NCI-H128 (cell line): ENCODE measurements around the gene IL2RA.
"Not testable (repeated sequence)": the region's sequence is repeated elsewhere in the genome, so short reads cannot be mapped to it uniquely, and the experiment has no call there.

Experiments
- DNase-seq: peaks from one replicate; lab custom pipeline; 2025; ENCODE audit not compliant: unreplicated experiment; lab: John Stamatoyannopoulos, UW

Gene IL2RA

DNA sequence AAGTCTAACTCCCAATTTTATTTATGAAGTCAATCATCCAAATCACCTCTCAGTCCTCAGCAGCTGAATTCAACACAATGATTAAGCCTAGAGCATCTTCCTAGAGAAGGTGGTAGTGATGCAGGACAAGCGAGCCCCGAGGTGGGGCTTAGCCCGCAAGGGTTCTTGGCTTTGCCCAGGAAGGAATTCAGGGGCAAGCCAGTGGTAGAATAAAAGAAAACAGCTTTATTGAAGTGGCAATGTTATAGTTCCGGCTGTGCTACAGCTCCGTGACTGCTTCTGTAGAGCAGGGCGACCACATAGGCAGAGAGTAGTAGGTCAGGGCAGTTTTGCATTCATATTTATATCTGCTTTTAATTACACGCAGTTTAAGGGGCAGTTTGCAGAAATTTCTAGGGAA lies 18.1 kb downstream of the IL2RA start:
- no peak for DNase-seq

- not testable (repeated sequence) for DNase-seq
Observed at GRCh38 chr10:6043377-6043776, 18.8 kb downstream of the IL2RA start.

- no peak for DNase-seq
Observed at GRCh38 chr10:6040205-6040604, 22.0 kb downstream of the IL2RA start.

GRCh38 chr10:6039711-6040110 lies 22.5 kb downstream of the IL2RA start:
- DNase-seq = no peak

GRCh38 chr10:6038071-6038631 lies 24.0 kb downstream of the IL2RA start:
- no peak for DNase-seq

- no peak for DNase-seq
Observed at GRCh38 chr10:6037422-6037821, 24.7 kb downstream of the IL2RA start.

GRCh38 chr10:6036861-6037321 lies 25.3 kb downstream of the IL2RA start:
- DNase-seq = no peak

DNA sequence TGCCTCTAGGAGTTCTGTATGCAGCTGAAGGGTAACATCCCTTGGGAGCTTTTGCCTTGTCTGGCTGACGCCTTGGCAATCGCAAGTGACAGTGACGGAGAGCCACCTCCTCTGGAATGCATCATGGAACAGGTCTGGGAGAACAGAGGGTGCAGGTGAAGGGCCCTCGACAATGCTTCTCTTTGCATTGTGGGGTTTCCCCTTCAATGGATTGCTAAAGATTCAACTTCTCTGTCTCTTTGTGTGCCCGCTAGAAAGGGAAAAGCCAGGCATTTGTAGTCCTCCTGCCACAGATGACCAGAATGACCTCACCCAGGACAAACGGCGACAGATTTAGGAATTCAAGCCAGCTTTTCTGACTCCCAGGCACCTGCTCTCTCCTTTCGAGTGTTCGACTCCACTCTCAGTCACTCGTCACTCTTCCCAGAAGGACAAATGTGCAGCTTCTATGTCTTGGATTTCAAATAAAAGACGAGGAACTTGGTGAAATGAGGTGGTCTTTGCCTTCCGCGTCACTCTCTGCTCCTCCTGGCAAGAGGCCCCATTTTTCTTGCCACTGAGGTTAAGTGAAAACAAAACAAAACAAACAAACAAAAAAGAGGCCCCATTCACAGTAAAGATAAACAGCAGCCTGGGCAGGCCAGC lies 26.1 kb downstream of the IL2RA start:
- no peak for DNase-seq

- DNase-seq = no peak
Observed at GRCh38 chr10:6035101-6035834, 26.9 kb downstream of the IL2RA start.

- DNase-seq = no peak
Observed at GRCh38 chr10:6034371-6034770, 27.8 kb downstream of the IL2RA start.

DNA sequence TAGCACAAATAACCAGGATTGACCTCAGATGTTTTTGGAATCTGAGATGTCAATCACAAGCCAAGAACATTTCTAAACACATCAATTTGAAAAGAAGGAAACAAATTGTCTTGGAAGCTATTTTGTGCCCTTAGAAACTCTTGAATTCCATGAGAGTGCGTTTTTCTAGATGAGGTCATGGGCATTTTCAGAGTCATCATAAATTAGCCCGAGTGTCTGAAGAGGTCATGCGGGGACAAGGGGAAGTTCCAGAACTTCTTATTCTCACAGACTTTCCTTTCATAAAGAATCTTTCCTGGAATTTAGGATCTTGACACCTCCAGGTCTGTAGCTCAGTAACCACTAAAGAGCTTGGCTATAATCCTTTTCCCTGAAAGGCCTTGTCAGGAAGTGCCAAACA lies 28.2 kb downstream of the IL2RA start:
- DNase-seq = no peak

GRCh38 chr10:6030940-6031339 lies 31.2 kb downstream of the IL2RA start:
- DNase-seq = no peak

DNA sequence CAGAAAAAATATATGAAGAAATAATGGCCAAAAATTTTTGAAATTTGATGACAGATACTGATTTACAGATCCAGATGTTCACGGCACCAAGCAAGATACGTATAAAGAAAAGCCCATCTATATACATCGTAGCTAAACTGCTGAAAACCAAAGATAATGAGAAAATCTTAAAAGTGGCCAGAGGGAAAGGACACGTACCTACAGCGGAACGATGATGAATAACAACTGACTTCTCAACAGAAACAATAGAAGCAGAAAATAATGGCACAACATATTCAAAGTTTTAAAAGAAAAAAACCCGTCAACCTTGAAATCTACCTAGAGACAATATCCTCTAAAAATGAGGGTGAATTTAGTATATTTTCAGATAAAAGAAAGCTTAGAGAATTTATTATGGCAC lies 31.9 kb downstream of the IL2RA start:
- DNase-seq = no peak

DNA sequence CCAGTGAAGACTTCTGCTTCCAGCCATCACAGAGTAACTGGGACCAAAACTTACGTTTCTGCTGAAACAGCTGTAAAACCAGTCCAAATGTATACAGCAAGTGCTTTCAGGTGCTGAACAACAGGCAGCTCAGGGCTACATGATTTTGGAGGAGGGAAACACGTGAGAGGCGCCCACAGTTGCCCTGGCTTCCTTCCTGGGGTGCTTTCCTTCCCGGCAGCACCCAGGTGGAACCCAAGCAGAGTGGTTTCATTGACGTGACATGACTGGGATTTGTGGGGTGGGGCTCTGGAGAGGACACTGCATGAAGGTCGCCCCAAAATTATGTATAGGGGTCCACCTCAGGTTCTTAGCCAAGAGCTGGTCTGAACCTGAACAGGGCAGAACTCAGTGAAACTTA lies 34.2 kb downstream of the IL2RA start:
- no peak for DNase-seq

DNA sequence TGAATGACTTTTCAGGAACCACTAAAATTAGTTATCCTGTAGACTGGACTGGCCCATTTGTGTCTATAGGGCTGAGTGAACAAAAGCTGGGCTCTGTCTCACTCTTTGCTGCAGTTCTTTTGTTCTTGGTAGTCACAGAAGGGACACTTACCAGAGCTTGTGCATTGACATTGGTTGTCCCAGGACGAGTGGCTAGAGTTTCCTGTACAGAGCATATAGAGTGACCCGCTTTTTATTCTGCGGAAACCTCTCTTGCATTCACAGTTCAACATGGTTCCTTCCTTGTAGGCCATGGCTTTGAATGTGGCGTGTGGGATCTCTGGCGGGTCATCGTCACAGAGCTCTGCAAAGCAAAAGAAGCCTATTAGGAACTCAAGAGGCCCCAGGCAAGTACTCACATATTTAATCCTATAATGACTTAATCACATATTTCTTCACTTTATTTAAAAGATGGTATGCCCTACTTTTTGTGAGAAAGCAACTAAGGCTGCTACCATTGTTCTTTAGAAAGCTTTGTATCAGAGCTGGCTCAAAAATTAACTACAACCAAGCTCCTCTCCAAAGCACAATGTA lies 36.4 kb downstream of the IL2RA start:
- DNase-seq = no peak

DNA sequence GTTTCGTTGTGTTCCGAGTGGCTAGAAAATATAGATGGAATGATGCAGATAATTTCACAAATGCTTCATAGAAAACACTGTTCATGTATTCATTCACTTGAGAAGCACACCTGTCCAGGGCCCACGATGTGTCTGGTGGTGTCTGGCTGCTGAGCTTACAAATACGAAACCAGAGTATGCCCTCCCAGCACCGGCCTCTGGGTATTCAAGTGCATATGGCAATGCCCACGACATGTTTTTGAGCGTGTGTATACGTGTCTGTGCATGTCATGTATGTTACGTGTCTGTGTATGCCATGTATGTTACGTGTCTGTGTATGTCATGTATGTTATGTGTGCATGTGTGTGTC lies 37.9 kb downstream of the IL2RA start:
- DNase-seq = no peak

DNA sequence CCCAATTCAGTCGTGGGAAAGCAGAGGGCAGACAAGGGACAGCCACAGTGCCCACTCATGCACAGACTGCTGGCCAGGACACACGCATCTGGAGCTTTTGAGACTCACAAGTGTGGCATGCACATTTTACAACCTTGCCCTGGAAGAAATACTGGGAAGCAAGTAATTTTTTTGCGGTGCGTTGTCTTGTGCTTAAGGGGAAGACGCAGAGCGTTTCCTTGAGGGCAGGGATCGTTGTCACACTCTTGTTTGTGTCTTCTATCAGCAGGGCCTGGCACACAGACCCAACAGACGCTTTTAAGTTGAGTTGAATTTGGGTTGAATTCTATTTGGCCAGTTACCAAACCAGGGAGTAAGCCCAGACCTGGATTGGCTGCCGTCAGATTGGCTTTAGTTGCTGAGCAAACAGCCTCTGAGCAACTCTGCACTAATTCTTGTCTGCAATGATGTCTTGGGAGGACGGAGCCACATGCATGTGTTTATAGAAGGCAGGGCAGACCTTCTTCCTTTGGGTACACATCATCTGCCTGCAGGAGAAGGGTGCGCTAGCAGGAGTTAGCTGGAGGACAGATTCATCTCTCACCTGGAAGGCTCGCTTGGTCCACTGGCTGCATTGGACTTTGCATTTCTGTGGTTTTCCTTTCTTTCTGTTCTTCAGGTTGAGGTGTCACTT lies 38.4 kb downstream of the IL2RA start:
- no peak for DNase-seq

- no peak for DNase-seq
Observed at GRCh38 chr10:6022660-6023059, 39.5 kb downstream of the IL2RA start.

DNA sequence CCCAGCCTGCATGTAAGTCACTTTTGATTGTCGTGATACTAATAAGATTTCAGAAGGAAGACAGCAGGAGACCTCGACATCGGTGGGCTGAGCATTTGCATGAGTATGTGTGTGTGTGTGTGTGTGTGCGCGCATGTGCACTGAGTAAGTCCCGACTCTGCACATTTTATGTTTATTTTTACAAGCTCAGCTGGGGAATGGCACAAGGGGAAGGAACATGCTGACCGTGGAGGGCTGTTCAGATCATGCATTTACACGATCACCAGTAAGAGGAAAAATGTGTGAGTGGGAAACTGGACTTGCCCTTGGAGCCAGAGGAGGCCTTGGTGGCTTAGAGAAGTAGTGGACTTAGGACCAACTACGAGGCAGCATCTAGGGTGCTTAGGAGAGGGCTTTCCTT lies 41.3 kb downstream of the IL2RA start:
- DNase-seq = no peak

DNA sequence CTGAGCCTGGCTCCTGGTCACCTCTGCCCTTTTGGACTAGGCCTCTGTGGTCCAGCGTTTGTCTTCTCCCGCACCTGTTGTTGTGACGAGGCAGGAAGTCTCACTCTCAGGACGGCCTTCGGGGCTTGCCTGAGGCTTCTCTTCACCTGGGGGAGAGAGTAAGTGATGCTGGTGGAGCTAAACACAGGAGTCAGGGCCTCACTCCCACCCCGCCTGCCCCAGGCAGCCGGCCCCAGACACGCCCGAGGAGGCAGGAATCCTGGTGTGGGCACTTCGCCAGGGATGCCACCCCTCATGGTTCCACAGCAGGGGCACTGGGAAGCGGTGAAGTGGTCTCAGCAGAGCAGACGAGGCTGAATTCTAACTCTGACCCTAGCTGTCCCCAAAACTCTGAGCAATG lies 42.4 kb downstream of the IL2RA start:
- no peak for DNase-seq

GRCh38 chr10:6019010-6019782 lies 43.0 kb downstream of the IL2RA start:
- no peak for DNase-seq
